GM19463 (cell line): Measurements from ENCODE around the gene DGKH.
A peak's percentile ranks its signal among the peaks of the same experiment; 100 is the strongest.

Experiments used
- ATAC-seq: cut with Tn5 transposase; IDR thresholded peaks from one replicate; pipeline ENCODE4 v1.9.1; 2021; ENCODE audit warnings: mild to moderate bottlenecking, moderate library complexity; ENCODE audit not compliant: unreplicated experiment

Gene DGKH

GRCh38 chr13:42039946-42040729 is 8.3 kb upstream of the DGKH start:
- ATAC-seq, result peak; percentile 67

GRCh38 chr13:42040730-42041010 is 7.8 kb upstream of the DGKH start:
- ATAC-seq, result peak; percentile 16

- peak; percentile 30 for ATAC-seq
These were observed 7.3 kb upstream of the DGKH start for GRCh38 chr13:42041011-42041683.

GRCh38 chr13:42041684-42042035 is 6.8 kb upstream of the DGKH start:
- peak; percentile 25 for ATAC-seq

- ATAC-seq, result no peak
These were observed 4.8 kb upstream of the DGKH start for GRCh38 chr13:42043676-42044075.

- no peak for ATAC-seq
These were observed 2.0 kb upstream of the DGKH start for GRCh38 chr13:42046448-42046847.

- ATAC-seq, result no peak
These were observed 697 bp upstream of the DGKH start for GRCh38 chr13:42047561-42048341.

- peak; percentile 49 for ATAC-seq
These were observed 421 bp downstream of the DGKH start for GRCh38 chr13:42048684-42049453.

GRCh38 chr13:42049454-42049813 is 986 bp downstream of the DGKH start:
- peak; percentile 14 for ATAC-seq

GRCh38 chr13:42054798-42055499 is 6.5 kb downstream of the DGKH start:
- no peak for ATAC-seq

- no peak for ATAC-seq
These were observed 7.1 kb downstream of the DGKH start for GRCh38 chr13:42055500-42056085.

- ATAC-seq, result no peak
These were observed 7.7 kb downstream of the DGKH start for GRCh38 chr13:42056146-42056545.

GRCh38 chr13:42056583-42056982 is 8.1 kb downstream of the DGKH start:
- no peak for ATAC-seq

GRCh38 chr13:42057918-42058530 is 9.6 kb downstream of the DGKH start:
- no peak for ATAC-seq

- ATAC-seq, result no peak
These were observed 13.5 kb downstream of the DGKH start for GRCh38 chr13:42061943-42062342.

GRCh38 chr13:42063105-42063504 is 14.7 kb downstream of the DGKH start:
- ATAC-seq, result no peak

GRCh38 chr13:42064259-42064658 is 15.8 kb downstream of the DGKH start:
- ATAC-seq, result no peak

- no peak for ATAC-seq
These were observed 16.5 kb downstream of the DGKH start for GRCh38 chr13:42064966-42065365.

- no peak for ATAC-seq
These were observed 17.0 kb downstream of the DGKH start for GRCh38 chr13:42065414-42065813.

GRCh38 chr13:42066542-42066941 is 18.1 kb downstream of the DGKH start:
- ATAC-seq, result no peak
